Measurements from ENCODE around the gene THOP1. TPM values are rescaled to one million over a fixed set of nuclear protein-coding genes. Genes with fewer than 3 reads are reported as not detected.

THOP1 gene
- total RNA-seq, 2 donors from 2014 or later: 33.9 to 45.8 TPM

GRCh38 chr19:2780284-2780683 is 5.0 kb upstream of the THOP1 start:
- no peak for DNase-seq (ENCODE audit: low spot score)
- Histone ChIP-seq H3K9me3 (no peaks in the 10 kb centered on the region), H3K4me1 (peaks cover 0 to 66% of the 10 kb centered on the region in 2 donors), H3K36me3 (no peaks in the 10 kb centered on the region), H3K27me3 (no peaks in the 10 kb centered on the region), H3K4me3 (no peak overlapping the region), H3K27ac (no peak overlapping the region)
- no peak for TF ChIP-seq CTCF (IDR thresholded peaks at IDR 0.05)

- no peaks in the 10 kb centered on the region for H3K9me3 ChIP-seq
These were observed 2.9 kb upstream of the THOP1 start for GRCh38 chr19:2782329-2782935.

DNA sequence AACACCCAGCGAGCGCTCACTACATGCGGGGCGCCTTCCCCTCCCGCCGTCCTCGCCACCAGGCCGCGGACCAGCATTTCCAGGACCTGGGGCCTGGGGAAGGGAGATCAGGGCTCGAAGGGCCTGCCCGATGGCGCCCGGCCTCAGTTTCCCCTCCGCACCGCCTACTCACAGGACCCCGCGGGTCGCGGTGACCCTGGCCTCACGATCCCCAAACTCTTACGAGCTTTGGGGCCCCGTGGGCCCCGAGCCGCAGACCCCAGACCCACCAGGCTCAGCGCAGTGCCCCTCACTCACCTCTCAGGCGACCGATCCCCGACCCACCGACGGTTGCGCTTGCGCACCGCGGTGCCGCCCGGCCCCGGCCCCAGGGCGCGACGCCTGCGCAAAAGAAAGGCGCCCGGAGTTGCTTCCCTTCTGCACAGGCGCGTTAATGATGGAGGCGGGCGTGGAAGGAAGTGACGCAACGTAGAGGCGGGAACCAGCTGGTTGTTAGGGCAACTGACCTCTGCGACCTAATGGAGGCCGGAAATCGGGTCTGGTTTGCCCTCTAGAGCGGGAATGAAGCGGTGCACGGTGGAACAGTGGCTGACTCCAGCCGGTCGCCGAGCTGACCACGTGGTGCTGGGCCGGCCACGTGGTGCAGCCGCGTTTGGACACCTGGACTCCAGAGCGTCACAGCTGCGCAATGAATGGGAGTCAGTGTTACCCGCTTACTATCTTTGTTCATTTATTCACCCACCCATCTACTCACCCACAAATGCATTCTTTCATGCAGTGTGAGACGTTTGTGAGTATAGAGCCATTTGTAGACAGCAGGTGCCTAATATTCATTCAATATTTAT is 2.1 kb upstream of the THOP1 start, which contains the start of gene SGTA:
TSS of gene SGTA (minus strand) at position 338 of the 845 bp plus-strand sequence. CDS start 14,205 bp downstream, outside the sequence.
- Histone ChIP-seq H3K36me3 (no peaks in the 10 kb centered on the region), H3K4me3 (peak within 1 kb of the TSS; percentile 98 to 100), H3K4me1 (peaks cover 0 to 67% of the 10 kb centered on the region in 2 donors), H3K27ac (peak within 1 kb of the TSS; percentile 92 to 99), H3K27me3 (no peaks in the 10 kb centered on the region), H3K9me3 (no peaks in the 10 kb centered on the region)
- peak; percentile 99 for DNase-seq (ENCODE audit: low spot score)
- TF ChIP-seq CTCF (IDR thresholded peaks at IDR 0.05): peak in 1 of 2 donors; percentile 57

More at GRCh38 chr19:2782329-2782935, 2.9 kb upstream of the THOP1 start:
- Histone ChIP-seq H3K4me1 (peaks cover 0 to 67% of the 10 kb centered on the region in 2 donors), H3K27me3 (no peaks in the 10 kb centered on the region), H3K27ac (peak overlapping the region; percentile 92 to 99), H3K36me3 (no peaks in the 10 kb centered on the region), H3K4me3 (peak overlapping the region; percentile 98 to 100)
- no peak for TF ChIP-seq CTCF (IDR thresholded peaks at IDR 0.05)
- DNase-seq (ENCODE audit: low spot score): no peak

GRCh38 chr19:2783781-2784145 is 1.5 kb upstream of the THOP1 start:
- H3K4me3 ChIP-seq: peak overlapping the region in 1 of 2 donors; percentile 100

DNA sequence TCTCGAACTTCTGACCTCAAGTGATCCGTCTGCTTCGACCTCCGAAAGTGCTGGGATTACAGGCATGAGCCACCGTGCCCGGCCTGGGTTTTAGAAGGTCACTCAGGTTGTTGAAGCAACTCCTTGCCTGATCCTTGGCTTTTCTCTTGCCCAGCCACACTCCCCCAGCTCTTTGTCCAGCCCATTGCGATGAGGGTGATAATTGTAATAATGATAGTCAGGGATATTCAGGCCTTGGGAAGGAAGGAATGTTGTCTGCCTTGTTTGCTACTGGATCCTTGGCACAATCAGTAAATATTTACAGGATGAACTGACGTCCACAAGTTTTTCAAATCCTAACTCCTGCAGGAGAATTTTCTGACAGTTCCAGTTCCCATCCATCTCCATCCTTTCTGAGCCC is 1.8 kb downstream of the THOP1 start:
- Histone ChIP-seq H3K27ac (no peak overlapping the region), H3K9me3 (no peaks in the 10 kb centered on the region), H3K4me1 (peaks cover 0 to 29% of the 10 kb centered on the region in 2 donors), H3K27me3 (no peaks in the 10 kb centered on the region), H3K36me3 (peaks cover 10% of the 10 kb centered on the region), H3K4me3 (no peak overlapping the region)
- no peak for DNase-seq (ENCODE audit: low spot score)
- no peak for TF ChIP-seq CTCF (IDR thresholded peaks at IDR 0.05)

More at GRCh38 chr19:2783781-2784145, 1.5 kb upstream of the THOP1 start:
- Histone ChIP-seq H3K36me3 (no peaks in the 10 kb centered on the region), H3K27ac (peak overlapping the region; percentile 92 to 99), H3K27me3 (no peaks in the 10 kb centered on the region), H3K9me3 (no peaks in the 10 kb centered on the region), H3K4me1 (peaks cover 0 to 61% of the 10 kb centered on the region in 2 donors)
- DNase-seq (ENCODE audit: low spot score): no peak
- TF ChIP-seq CTCF (IDR thresholded peaks at IDR 0.05): no peak
